Measurements from ENCODE around the gene SLC13A1.

SLC13A1 gene

GRCh38 chr7:123185756-123186155 lies 14.0 kb downstream of the SLC13A1 start:
- Histone ChIP-seq H3K27me3 (ENCODE audit: control insufficient read depth, insufficient read depth, low read length) (no peaks in the 10 kb centered on the region), H3K36me3 (ENCODE audit: control insufficient read depth, insufficient read depth, low read length) (no peaks in the 10 kb centered on the region), H3K4me3 (ENCODE audit: low read length) (no peak overlapping the region), H3K27ac (ENCODE audit: low read depth, low read length) (no peak overlapping the region), H3K9ac (ENCODE audit: low read length) (no peak overlapping the region), H3K4me1 (ENCODE audit: control insufficient read depth, insufficient read depth, low read length) (no peaks in the 10 kb centered on the region)

- no peaks in the 10 kb centered on the region for H3K27me3 ChIP-seq (ENCODE audit: control insufficient read depth, insufficient read depth, low read length)
- no peak overlapping the region for H3K27ac ChIP-seq (ENCODE audit: low read depth, low read length)
- no peak overlapping the region for H3K4me3 ChIP-seq (ENCODE audit: low read length)
- H3K9ac ChIP-seq (ENCODE audit: low read length), result no peak overlapping the region
- H3K4me1 ChIP-seq (ENCODE audit: control insufficient read depth, insufficient read depth, low read length), result no peaks in the 10 kb centered on the region
- no peaks in the 10 kb centered on the region for H3K36me3 ChIP-seq (ENCODE audit: control insufficient read depth, insufficient read depth, low read length)
Observed at GRCh38 chr7:123184271-123184670, 15.5 kb downstream of the SLC13A1 start.

DNA sequence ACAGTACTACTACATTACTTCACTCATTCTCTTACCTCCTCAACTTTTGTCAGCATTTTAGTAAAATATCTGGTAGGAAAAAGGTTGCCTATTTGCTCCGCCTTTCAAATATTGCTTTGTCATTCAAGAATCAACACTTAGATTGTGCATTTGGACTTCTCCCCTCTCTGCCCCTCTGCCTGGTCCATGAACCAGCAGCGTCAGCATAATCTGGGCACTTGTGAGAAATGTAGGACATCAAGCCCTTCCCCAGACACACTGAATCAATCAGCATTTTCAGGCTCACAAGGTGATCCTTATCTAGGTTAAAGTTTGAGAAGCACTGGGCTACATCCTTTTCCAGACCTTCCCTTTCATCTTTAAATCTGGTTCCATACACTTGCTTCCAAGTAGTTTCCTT lies 16.3 kb downstream of the SLC13A1 start:
- Histone ChIP-seq H3K4me3 (ENCODE audit: low read length) (no peak overlapping the region), H3K27ac (ENCODE audit: low read depth, low read length) (no peak overlapping the region), H3K4me1 (ENCODE audit: control insufficient read depth, insufficient read depth, low read length) (no peaks in the 10 kb centered on the region), H3K27me3 (ENCODE audit: control insufficient read depth, insufficient read depth, low read length) (no peaks in the 10 kb centered on the region), H3K9ac (ENCODE audit: low read length) (no peak overlapping the region), H3K36me3 (ENCODE audit: control insufficient read depth, insufficient read depth, low read length) (no peaks in the 10 kb centered on the region)

- no peaks in the 10 kb centered on the region for H3K27me3 ChIP-seq (ENCODE audit: control insufficient read depth, insufficient read depth, low read length)
- no peak overlapping the region for H3K4me3 ChIP-seq (ENCODE audit: low read length)
- no peaks in the 10 kb centered on the region for H3K36me3 ChIP-seq (ENCODE audit: control insufficient read depth, insufficient read depth, low read length)
- no peak overlapping the region for H3K9ac ChIP-seq (ENCODE audit: low read length)
- no peak overlapping the region for H3K27ac ChIP-seq (ENCODE audit: low read depth, low read length)
- H3K4me1 ChIP-seq (ENCODE audit: control insufficient read depth, insufficient read depth, low read length), result no peaks in the 10 kb centered on the region
Observed at GRCh38 chr7:123177442-123177841, 22.3 kb downstream of the SLC13A1 start.

- Histone ChIP-seq H3K9ac (ENCODE audit: low read length) (no peak overlapping the region), H3K36me3 (ENCODE audit: control insufficient read depth, insufficient read depth, low read length) (no peaks in the 10 kb centered on the region), H3K4me3 (ENCODE audit: low read length) (no peak overlapping the region), H3K4me1 (ENCODE audit: control insufficient read depth, insufficient read depth, low read length) (no peaks in the 10 kb centered on the region), H3K27me3 (ENCODE audit: control insufficient read depth, insufficient read depth, low read length) (no peaks in the 10 kb centered on the region), H3K27ac (ENCODE audit: low read depth, low read length) (no peak overlapping the region)
Observed at GRCh38 chr7:123170333-123171246, 29.2 kb downstream of the SLC13A1 start.

GRCh38 chr7:123169065-123169464 lies 30.7 kb downstream of the SLC13A1 start:
- Histone ChIP-seq H3K4me1 (ENCODE audit: control insufficient read depth, insufficient read depth, low read length) (no peaks in the 10 kb centered on the region), H3K36me3 (ENCODE audit: control insufficient read depth, insufficient read depth, low read length) (no peaks in the 10 kb centered on the region), H3K9ac (ENCODE audit: low read length) (no peak overlapping the region), H3K4me3 (ENCODE audit: low read length) (no peak overlapping the region), H3K27me3 (ENCODE audit: control insufficient read depth, insufficient read depth, low read length) (no peaks in the 10 kb centered on the region), H3K27ac (ENCODE audit: low read depth, low read length) (no peak overlapping the region)

DNA sequence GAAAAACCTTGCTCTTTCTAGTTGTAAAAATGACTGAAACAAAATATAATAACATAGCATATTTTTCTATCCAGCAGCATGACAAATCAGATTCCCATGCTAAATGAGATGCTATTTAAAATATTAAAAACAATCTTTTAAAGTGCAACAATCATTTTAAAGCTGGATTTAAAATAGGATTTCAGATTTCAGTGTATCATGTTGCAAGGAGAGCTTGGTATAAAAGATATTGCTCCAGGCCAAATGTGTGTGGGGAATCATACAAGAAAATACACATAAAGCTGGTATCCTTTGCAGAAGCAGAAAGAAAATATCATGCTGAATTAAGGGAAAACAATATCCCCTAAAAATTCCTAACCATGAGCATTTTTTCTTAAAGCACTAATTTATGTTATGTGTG lies 42.2 kb downstream of the SLC13A1 start:
- no peaks in the 10 kb centered on the region for H3K4me1 ChIP-seq (ENCODE audit: control insufficient read depth, insufficient read depth, low read length)
- H3K9ac ChIP-seq (ENCODE audit: low read length), result no peak overlapping the region
- no peaks in the 10 kb centered on the region for H3K36me3 ChIP-seq (ENCODE audit: control insufficient read depth, insufficient read depth, low read length)
- no peak overlapping the region for H3K4me3 ChIP-seq (ENCODE audit: low read length)
- no peak overlapping the region for H3K27ac ChIP-seq (ENCODE audit: low read depth, low read length)
- no peaks in the 10 kb centered on the region for H3K27me3 ChIP-seq (ENCODE audit: control insufficient read depth, insufficient read depth, low read length)

DNA sequence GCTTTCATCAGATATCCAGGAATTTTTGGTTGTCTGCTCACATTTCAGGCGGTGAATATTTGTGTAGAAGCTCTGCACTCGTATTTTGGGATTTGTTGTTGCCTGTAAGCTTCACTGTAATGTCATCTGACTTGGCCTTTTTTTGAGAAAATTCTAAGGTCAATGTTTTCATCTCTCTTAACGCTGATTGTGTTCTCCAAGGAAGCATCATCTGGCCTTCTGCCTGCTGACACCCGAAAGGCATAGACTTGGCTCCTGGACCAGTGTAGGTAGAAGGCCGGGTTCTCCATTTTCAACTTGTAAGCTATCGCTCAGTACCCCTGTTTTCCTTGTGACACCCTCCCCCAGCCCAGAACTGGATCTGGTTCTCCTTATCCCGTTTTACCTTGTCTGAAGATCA lies 44.2 kb downstream of the SLC13A1 start:
- Histone ChIP-seq H3K4me3 (ENCODE audit: low read length) (no peak overlapping the region), H3K4me1 (ENCODE audit: control insufficient read depth, insufficient read depth, low read length) (no peaks in the 10 kb centered on the region), H3K27me3 (ENCODE audit: control insufficient read depth, insufficient read depth, low read length) (no peaks in the 10 kb centered on the region), H3K27ac (ENCODE audit: low read depth, low read length) (no peak overlapping the region), H3K36me3 (ENCODE audit: control insufficient read depth, insufficient read depth, low read length) (no peaks in the 10 kb centered on the region), H3K9ac (ENCODE audit: low read length) (no peak overlapping the region)

- H3K36me3 ChIP-seq (ENCODE audit: control insufficient read depth, insufficient read depth, low read length), result no peaks in the 10 kb centered on the region
- no peak overlapping the region for H3K9ac ChIP-seq (ENCODE audit: low read length)
- no peak overlapping the region for H3K4me3 ChIP-seq (ENCODE audit: low read length)
- H3K27me3 ChIP-seq (ENCODE audit: control insufficient read depth, insufficient read depth, low read length), result no peaks in the 10 kb centered on the region
- no peak overlapping the region for H3K27ac ChIP-seq (ENCODE audit: low read depth, low read length)
- no peaks in the 10 kb centered on the region for H3K4me1 ChIP-seq (ENCODE audit: control insufficient read depth, insufficient read depth, low read length)
Observed at GRCh38 chr7:123154231-123154860, 45.4 kb downstream of the SLC13A1 start.

DNA sequence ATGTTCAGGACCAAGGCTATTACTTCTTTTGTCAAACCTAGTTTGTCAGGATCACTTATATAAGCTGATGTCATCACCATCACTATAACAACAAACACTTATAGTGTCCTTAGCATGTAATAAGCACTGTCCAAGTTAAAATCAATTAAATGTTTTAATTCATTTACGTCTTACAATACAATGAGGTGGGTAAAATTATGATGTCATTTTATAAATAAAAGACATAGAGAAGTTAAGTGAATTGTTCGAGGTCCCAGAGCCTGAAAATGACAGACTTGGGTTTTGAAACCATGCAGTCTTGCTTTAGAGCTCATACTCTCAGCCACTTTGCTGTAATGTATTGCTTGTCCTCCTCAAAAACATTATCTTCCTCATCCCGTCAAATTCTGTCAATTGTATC lies 48.3 kb downstream of the SLC13A1 start:
- H3K4me3 ChIP-seq (ENCODE audit: low read length), result no peak overlapping the region
- H3K27ac ChIP-seq (ENCODE audit: low read depth, low read length), result no peak overlapping the region
- no peaks in the 10 kb centered on the region for H3K36me3 ChIP-seq (ENCODE audit: control insufficient read depth, insufficient read depth, low read length)
- no peak overlapping the region for H3K9ac ChIP-seq (ENCODE audit: low read length)
- H3K4me1 ChIP-seq (ENCODE audit: control insufficient read depth, insufficient read depth, low read length), result no peaks in the 10 kb centered on the region
- H3K27me3 ChIP-seq (ENCODE audit: control insufficient read depth, insufficient read depth, low read length), result no peaks in the 10 kb centered on the region

DNA sequence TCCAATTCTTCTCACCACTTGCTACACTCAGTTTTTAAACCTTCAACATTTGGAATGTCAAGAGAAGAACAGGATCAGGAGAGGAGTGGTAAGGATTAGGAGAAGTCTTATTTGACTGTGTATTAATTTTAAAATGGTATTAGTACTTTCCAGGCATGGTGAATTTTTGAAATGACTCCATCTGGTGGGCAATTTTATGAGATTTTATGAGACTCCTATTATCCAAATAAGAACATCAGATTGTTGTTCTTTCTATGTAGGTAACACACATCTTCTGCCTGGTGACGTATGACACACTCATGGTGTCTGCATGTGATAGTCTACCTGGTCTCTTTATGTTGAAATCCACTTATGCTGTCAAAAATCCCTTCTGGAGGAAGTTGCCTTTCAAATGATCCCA lies 51.0 kb downstream of the SLC13A1 start:
- Histone ChIP-seq H3K4me1 (ENCODE audit: control insufficient read depth, insufficient read depth, low read length) (no peaks in the 10 kb centered on the region), H3K27ac (ENCODE audit: low read depth, low read length) (no peak overlapping the region), H3K4me3 (ENCODE audit: low read length) (no peak overlapping the region), H3K27me3 (ENCODE audit: control insufficient read depth, insufficient read depth, low read length) (no peaks in the 10 kb centered on the region), H3K9ac (ENCODE audit: low read length) (no peak overlapping the region), H3K36me3 (ENCODE audit: control insufficient read depth, insufficient read depth, low read length) (no peaks in the 10 kb centered on the region)

- Histone ChIP-seq H3K9ac (ENCODE audit: low read length) (no peak overlapping the region), H3K27me3 (ENCODE audit: control insufficient read depth, insufficient read depth, low read length) (no peaks in the 10 kb centered on the region), H3K36me3 (ENCODE audit: control insufficient read depth, insufficient read depth, low read length) (no peaks in the 10 kb centered on the region), H3K27ac (ENCODE audit: low read depth, low read length) (no peak overlapping the region), H3K4me1 (ENCODE audit: control insufficient read depth, insufficient read depth, low read length) (no peaks in the 10 kb centered on the region), H3K4me3 (ENCODE audit: low read length) (no peak overlapping the region)
Observed at GRCh38 chr7:123143252-123144006, 56.3 kb downstream of the SLC13A1 start.

Data from rectal smooth muscle tissue (tissue), 1 donor.